HFF-Myc (cell line): Measurements from ENCODE around the gene PSRC1.
"Not testable (repeated sequence)": the region's sequence is repeated elsewhere in the genome, so short reads cannot be mapped to it uniquely, and the experiment has no call there.

Source experiments
- DNase-seq: peaks from one replicate; pipeline ENCODE4 v3.0.0-alpha.2; 2011; ENCODE audit warnings: low read depth; ENCODE audit errors: extremely low read depth
- H3K4me3 ChIP-seq: replicated peaks from 2 replicates; pipeline ENCODE4 v1.5.1; 2011; ENCODE audit warnings: low read depth, mild to moderate bottlenecking, control low read depth, low read length
- TF ChIP-seq, protein P1 (sequence below): IDR thresholded peaks from 2 replicates; pipeline ENCODE4 v1.5.1; 2012; ENCODE audit warnings: mild to moderate bottlenecking, low read depth, low read length, control low read depth; ENCODE audit errors: missing control alignments

Gene PSRC1

GRCh38 chr1:109290998-109291397 lies 8.1 kb upstream of the PSRC1 start:
- TF ChIP-seq, protein P1, sequence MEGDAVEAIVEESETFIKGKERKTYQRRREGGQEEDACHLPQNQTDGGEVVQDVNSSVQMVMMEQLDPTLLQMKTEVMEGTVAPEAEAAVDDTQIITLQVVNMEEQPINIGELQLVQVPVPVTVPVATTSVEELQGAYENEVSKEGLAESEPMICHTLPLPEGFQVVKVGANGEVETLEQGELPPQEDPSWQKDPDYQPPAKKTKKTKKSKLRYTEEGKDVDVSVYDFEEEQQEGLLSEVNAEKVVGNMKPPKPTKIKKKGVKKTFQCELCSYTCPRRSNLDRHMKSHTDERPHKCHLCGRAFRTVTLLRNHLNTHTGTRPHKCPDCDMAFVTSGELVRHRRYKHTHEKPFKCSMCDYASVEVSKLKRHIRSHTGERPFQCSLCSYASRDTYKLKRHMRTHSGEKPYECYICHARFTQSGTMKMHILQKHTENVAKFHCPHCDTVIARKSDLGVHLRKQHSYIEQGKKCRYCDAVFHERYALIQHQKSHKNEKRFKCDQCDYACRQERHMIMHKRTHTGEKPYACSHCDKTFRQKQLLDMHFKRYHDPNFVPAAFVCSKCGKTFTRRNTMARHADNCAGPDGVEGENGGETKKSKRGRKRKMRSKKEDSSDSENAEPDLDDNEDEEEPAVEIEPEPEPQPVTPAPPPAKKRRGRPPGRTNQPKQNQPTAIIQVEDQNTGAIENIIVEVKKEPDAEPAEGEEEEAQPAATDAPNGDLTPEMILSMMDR = no peak
- DNase-seq = no peak

DNA sequence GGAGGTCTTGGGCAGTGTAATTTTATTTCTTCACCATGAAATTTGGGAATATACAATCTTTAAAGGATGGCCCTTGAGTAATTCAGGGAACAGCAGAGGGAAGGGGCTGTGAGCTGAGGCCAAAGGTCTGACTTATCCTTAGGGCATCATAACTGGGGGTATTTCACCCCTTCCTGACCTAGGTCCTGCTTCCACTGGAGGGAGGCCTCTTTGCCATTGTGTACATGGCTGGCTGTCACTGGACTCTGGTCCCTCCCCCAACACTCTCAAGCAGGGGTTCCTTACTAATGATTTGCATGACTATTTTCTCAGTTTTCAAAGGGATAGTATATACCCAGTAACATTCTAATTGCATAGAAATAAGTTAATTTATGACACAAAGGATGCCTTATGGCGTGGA lies 7.2 kb upstream of the PSRC1 start:
- H3K4me3 ChIP-seq = no peak overlapping the region
- TF ChIP-seq, protein P1 = no peak
- no peak for DNase-seq

More at GRCh38 chr1:109290998-109291397, 8.1 kb upstream of the PSRC1 start:
- H3K4me3 ChIP-seq = no peak overlapping the region

DNA sequence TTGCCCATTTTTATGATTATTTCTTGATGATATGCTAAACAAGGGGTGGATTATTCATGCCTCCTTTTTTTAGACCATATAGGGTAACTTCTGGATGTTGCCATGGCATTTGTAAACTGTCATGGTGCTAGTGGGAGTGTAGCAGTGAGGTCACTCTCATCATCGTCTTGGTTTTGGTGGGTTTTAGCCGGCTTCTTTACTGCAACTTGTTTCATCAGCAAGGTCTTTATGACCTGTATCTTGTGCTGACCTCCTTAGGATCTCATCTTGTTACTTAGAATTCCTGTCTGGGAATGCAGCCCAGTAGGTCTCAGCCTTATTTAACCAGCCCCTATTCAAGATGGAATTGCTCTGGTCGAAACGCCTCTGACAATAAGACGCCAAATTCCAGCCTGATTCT lies 3.8 kb upstream of the PSRC1 start:
- not testable (repeated sequence) for DNase-seq

DNA sequence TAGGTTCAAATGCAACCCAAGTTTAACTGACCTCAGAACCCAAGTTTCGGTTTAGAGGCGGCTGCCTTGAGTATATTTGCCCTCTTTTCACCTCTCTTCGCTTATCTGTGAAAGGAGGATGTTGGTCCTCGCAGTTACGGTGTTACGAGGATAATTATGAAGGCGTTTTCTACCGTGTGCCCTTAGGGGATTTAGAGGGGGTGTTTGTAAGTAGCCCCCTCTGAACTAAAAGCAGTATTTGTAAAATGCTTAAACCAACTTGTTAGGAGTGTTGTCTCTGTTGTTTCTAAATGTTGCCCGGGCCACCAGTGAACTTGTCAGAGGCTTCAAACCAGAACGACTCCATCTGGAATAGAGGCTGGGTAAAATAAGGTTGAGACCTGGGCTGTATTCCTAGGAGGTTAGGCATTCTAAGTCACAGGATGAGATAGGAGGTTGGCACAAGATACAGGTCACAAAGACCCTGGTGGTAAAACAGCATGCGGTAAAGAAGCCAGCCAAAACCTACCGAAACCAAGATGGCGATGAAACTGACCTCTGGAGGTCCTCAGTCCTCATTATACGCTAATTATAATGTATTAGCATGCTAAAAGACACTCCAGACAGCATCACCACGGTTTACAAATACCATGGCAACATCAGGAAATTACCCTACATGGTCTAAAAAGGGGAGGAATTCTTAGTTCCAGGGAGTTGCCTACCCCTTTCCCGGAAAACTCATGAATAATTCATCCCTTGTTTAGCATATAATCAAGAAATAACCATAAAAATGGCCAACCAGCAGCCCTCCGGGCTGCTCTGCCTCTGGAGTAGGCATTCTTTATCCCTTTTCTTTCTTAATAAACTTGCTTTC lies 1.0 kb upstream of the PSRC1 start:
- TF ChIP-seq, protein P1 = no peak

More for the DNA sequence above, 3.8 kb upstream of the PSRC1 start:
- H3K4me3 ChIP-seq = not testable (repeated sequence)

GRCh38 chr1:109282497-109282951 lies 421 bp downstream of the PSRC1 start:
- DNase-seq = no peak
- peak overlapping the region; percentile 85 for H3K4me3 ChIP-seq
- TF ChIP-seq, protein P1 = no peak

More for the DNA sequence above, 1.0 kb upstream of the PSRC1 start:
- DNase-seq = no peak
- H3K4me3 ChIP-seq = peak overlapping the region; percentile 85

- H3K4me3 ChIP-seq = peak overlapping the region; percentile 85
- TF ChIP-seq, protein P1 = no peak
- no peak for DNase-seq
Measured at GRCh38 chr1:109281680-109282496, 1.1 kb downstream of the PSRC1 start.

- TF ChIP-seq, protein P1 = no peak
- peak overlapping the region; percentile 85; the same call in 1 of the 2 replicates for H3K4me3 ChIP-seq
- DNase-seq = no peak
Measured at GRCh38 chr1:109280862-109281261, 2.1 kb downstream of the PSRC1 start.
